Tibial artery (tissue), 4 donors: Measurements from ENCODE around the gene MTHFD1L.

Experiments
- DNase-seq, 2 donors: peaks; one replicate each; pipeline ENCODE4 v3.0.0-alpha.2; 2019
- H3K27ac ChIP-seq, 2 donors: fragments of 200-600 bp; sonication (generic) in 1 of 2; 1 replicate in 1 of 2; 2 replicates in 1 of 2; pipeline ENCODE4 v1.5.1; 2018 to 2019; ENCODE audit warnings: mild to moderate bottlenecking in 1 of 2
- H3K27me3 ChIP-seq, 2 donors: fragments of 200-600 bp; sonication (generic) in 1 of 2; one replicate each; pipeline versions ENCODE4 v1.5.1 to v1.6.0; 2016 to 2019
- H3K36me3 ChIP-seq, 3 donors: fragments of 200-600 bp; sonication (generic) in 2 of 3; one replicate each; pipeline ENCODE4 v1.5.1; 2016 to 2019; ENCODE audit warnings: mild to moderate bottlenecking in 2 of 3
- H3K4me1 ChIP-seq, 4 donors: fragments of 200-600 bp; sonication (generic) in 2 of 4; 1 replicate in 3 of 4; 2 replicates in 1 of 4; pipeline ENCODE4 v1.5.1; 2016 to 2019
- H3K4me3 ChIP-seq, 2 donors: fragments of 200-600 bp; sonication (generic) in 1 of 2; 1 replicate in 1 of 2; 2 replicates in 1 of 2; pipeline ENCODE4 v1.5.1; 2018 to 2019; ENCODE audit warnings: mild to moderate bottlenecking in 2 of 2
- H3K9me3 ChIP-seq, 3 donors: fragments of 200-600 bp; sonication (generic) in 1 of 3; one replicate each; pipeline ENCODE4 v1.5.1; 2016 to 2019
- intact Hi-C: fragments of 100-400 bp; cut with DNase I; formaldehyde crosslinking; loops from one replicate; pipeline ENCODE4 v1.15.0; 2023; ENCODE audit warnings: low total_unique reads
- TF ChIP-seq, protein P1 (sequence below), 2 experiments: fragments of 200-600 bp in 1 of 2; fragments of 450-650 bp in 1 of 2; IDR thresholded peaks; one replicate each; pipeline ENCODE4 v1.5.1; 2017 to 2019; ENCODE audit warnings: antibody characterized with exemption in 2 of 2, mild to moderate bottlenecking in 1 of 2, moderate library complexity in 1 of 2

MTHFD1L gene

DNA sequence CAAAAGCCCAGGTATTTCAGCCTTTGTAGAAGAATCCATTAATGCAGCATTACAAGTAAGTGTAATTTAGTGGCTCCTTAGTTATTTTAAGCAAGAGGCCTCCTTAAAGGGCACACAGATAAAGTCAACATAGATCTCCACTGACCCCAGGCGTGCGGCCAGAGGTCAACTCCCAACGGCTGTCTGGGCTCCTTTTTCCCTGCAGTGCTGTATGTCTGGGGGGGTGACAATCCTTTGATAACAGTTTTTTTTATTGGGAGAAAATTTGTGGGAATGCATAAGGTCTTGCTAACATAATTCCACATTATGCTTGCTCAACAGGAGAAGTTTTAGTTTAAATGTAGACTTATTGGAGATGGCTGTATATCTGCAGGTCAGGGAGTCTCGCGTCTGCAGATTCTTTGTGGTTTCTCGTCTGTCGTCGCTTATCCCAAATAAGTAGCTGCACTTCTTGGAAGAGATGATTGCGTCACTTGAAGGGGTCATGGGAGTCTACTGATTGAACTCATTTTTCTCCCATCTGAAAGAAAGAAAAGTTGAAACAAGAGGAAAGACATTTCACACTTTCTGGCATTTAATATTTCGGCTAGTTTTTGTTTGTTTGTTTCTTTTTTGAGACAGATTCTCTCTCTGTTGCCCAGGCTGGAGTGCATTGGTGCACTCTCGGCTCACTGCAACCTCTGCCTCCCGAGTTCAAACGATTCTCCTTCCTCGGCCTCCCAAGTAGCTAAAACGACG lies 222.5 kb downstream of the MTHFD1L start:
- TF ChIP-seq, protein P1, sequence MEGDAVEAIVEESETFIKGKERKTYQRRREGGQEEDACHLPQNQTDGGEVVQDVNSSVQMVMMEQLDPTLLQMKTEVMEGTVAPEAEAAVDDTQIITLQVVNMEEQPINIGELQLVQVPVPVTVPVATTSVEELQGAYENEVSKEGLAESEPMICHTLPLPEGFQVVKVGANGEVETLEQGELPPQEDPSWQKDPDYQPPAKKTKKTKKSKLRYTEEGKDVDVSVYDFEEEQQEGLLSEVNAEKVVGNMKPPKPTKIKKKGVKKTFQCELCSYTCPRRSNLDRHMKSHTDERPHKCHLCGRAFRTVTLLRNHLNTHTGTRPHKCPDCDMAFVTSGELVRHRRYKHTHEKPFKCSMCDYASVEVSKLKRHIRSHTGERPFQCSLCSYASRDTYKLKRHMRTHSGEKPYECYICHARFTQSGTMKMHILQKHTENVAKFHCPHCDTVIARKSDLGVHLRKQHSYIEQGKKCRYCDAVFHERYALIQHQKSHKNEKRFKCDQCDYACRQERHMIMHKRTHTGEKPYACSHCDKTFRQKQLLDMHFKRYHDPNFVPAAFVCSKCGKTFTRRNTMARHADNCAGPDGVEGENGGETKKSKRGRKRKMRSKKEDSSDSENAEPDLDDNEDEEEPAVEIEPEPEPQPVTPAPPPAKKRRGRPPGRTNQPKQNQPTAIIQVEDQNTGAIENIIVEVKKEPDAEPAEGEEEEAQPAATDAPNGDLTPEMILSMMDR (IDR thresholded peaks at IDR 0.05) = no peak
- Histone ChIP-seq H3K4me1 (peaks cover 0 to 11% (median 6%) of the 10 kb centered on the region in 4 donors), H3K27ac (peak overlapping the region in 1 of 2 donors; percentile 12), H3K4me3 (no peak overlapping the region), H3K9me3 (no peaks in the 10 kb centered on the region), H3K27me3 (no peaks in the 10 kb centered on the region), H3K36me3 (peaks cover 0 to 7% (median 2%) of the 10 kb centered on the region in 3 donors)
- intact Hi-C loops = no loop called here
- DNase-seq = peak in 1 of 2 donors; percentile 50

DNA sequence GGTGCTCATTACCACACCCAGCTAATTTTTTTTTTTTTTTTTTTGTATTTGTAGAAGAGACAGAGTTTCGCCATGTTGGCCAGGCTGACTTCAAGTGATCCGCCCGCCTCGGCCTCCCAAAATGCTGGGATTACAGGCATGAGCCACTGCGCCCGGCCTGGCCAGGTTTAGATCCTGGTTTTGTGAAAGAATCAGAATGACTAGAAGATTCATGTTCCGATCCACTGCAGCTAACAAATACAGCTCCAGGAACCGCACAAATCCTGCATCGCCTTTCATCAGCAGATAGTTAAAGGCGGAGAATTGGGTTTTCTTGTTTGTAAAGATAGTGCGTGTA lies 223.1 kb downstream of the MTHFD1L start:
- H3K36me3 ChIP-seq = peaks cover under 1 to 7% (median 6%) of the 10 kb centered on the region in 3 donors
- H3K4me3 ChIP-seq = no peak overlapping the region
- peak in 1 of 2 donors; percentile 32 for DNase-seq
- peak overlapping the region in 1 of 2 donors; percentile 12 for H3K27ac ChIP-seq
- no peaks in the 10 kb centered on the region for H3K9me3 ChIP-seq
- intact Hi-C loops = no loop called here
- peaks cover 0 to 11% (median 6%) of the 10 kb centered on the region in 4 donors for H3K4me1 ChIP-seq
- TF ChIP-seq, protein P1 (IDR thresholded peaks at IDR 0.05) = no peak
- H3K27me3 ChIP-seq = no peaks in the 10 kb centered on the region

DNA sequence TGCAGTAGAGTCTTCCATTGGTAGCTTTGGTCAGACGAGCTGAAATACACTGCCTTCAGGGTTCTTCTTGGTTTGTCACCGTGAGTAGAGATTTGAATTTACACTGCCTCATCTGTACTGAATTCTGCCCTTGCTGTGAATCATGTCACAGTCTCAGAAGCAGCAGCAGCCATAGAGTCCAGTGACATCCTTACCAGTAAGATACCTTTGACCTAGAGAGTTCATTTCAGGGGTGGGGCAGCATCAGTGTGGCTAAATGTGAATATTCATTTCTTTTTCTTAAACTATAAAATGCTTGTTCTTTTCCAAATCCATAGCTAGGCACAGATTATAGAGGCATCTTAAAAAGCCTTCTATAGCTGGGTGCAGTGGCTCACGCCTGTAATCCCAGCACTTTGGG lies 223.5 kb downstream of the MTHFD1L start:
- Histone ChIP-seq H3K27me3 (no peaks in the 10 kb centered on the region), H3K27ac (no peak overlapping the region), H3K36me3 (peaks cover 5 to 11% (median 6%) of the 10 kb centered on the region in 3 donors), H3K9me3 (no peaks in the 10 kb centered on the region), H3K4me3 (no peak overlapping the region), H3K4me1 (peaks cover 0 to 11% (median 6%) of the 10 kb centered on the region in 4 donors)
- TF ChIP-seq, protein P1 (IDR thresholded peaks at IDR 0.05) = no peak
- DNase-seq = no peak
- intact Hi-C loops = no loop called here

DNA sequence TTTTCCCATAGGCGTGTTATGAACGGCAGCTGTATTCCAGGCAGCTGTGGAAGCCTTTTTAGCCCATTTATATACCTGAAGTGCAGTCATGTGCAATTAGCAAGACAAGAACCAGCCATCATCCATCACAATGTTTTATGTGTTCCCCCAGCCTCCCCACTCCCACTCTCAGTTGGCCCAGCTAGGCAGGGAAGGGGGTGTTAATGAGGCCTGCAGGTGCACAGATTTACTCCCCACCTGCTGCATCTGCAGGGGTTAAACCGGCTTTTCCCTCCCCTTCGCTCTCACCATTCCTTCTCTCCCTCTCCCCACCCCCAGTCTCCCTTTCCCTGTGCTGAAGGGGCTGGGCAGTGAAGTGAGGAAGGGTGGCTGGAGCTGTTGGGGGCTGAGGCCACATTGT lies 224.5 kb downstream of the MTHFD1L start:
- DNase-seq = peak in 1 of 2 donors; percentile 23
- intact Hi-C loops = no loop called here
- H3K36me3 ChIP-seq = peaks cover 6 to 16% (median 9%) of the 10 kb centered on the region in 3 donors
- TF ChIP-seq, protein P1 (IDR thresholded peaks at IDR 0.05) = no peak
- H3K4me1 ChIP-seq = peaks cover 0 to 11% (median 6%) of the 10 kb centered on the region in 4 donors
- no peak overlapping the region for H3K4me3 ChIP-seq
- no peaks in the 10 kb centered on the region for H3K27me3 ChIP-seq
- no peak overlapping the region for H3K27ac ChIP-seq
- no peaks in the 10 kb centered on the region for H3K9me3 ChIP-seq

DNA sequence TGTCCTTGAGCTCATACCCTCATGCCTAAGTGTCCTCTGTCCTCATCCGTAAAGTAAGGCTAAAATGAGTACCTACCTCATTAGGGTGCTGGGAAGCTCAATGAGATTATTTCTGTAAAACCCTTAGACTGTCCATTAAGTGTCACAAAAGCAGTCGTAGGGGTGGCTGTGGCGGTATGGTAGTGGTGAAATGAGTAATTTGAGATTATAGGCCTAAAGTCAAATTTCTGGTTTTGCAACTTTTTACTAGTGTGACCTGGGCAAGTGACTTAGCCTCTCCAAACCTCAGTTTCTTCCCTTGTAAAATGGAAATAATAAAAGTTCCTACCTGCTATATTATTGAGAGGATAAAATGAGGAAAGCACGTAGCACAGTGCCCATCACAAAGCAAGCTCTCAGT lies 226.1 kb downstream of the MTHFD1L start:
- H3K27ac ChIP-seq = no peak overlapping the region

More for the DNA sequence above, 226.1 kb downstream of the MTHFD1L start:
- intact Hi-C loops = no loop called here
- H3K27me3 ChIP-seq = no peaks in the 10 kb centered on the region
- H3K4me1 ChIP-seq = peaks cover 0 to 11% (median 6%) of the 10 kb centered on the region in 4 donors
- DNase-seq = no peak
- TF ChIP-seq, protein P1 (IDR thresholded peaks at IDR 0.05) = no peak
- H3K4me3 ChIP-seq = no peak overlapping the region
- no peaks in the 10 kb centered on the region for H3K9me3 ChIP-seq
- H3K36me3 ChIP-seq = peaks cover 6 to 16% (median 9%) of the 10 kb centered on the region in 3 donors
